ENCODE data around the gene DPP10. TPM values are rescaled to one million over a fixed set of nuclear protein-coding genes. Genes with fewer than 3 reads are reported as not detected.

Gene DPP10
- total and polyA plus RNA-seq, 2 of the 13 experiments (the other 11 are each of a cell fraction or from before 2014, with no cell fraction given), result 0.95 to 1.7 TPM

GRCh38 chr2:115359550-115359949, 917.1 kb downstream of the DPP10 start:
- DNase-seq (ENCODE audit: low spot score) (no peak), ATAC-seq (no peak), FAIRE-seq (no peak)
- H3K79me2 ChIP-seq (ENCODE audit: insufficient read depth, low read length), result no peaks in the 10 kb centered on the region
- ChIA-PET POLR2A (no interaction called here), CTCF (ENCODE audit: low intra/inter-chr PET ratio, low total read pairs) (no interaction called here)
- TF ChIP-seq ZNF790 (CRISPR knock-in tag; IDR thresholded peaks at IDR 0.05; ENCODE audit: borderline replicate concordance), result no peak
- peak; percentile 31; the same call in 1 of the 2 replicates for TF ChIP-seq CEBPB (IDR thresholded peaks at IDR 0.05; ENCODE audit: borderline replicate concordance, low read depth, low read length)
- TF ChIP-seq ZNF276 (CRISPR knock-in tag; IDR thresholded peaks at IDR 0.05; ENCODE audit: low read depth), result no peak
- TF ChIP-seq ZNF629 (CRISPR knock-in tag; conservative IDR thresholded peaks at IDR 0.05), result no peak
- intact Hi-C loops (cut with micrococcal nuclease; ENCODE audit: unreplicated experiment) (no loop called here), in situ Hi-C loops (cut with HindIII; ENCODE audit: extremely low pct_ligation_motif_present, low pct_unique_long_range_greater_than_20kb) (no loop called here)
- no peaks in the 10 kb centered on the region for H3K27me3 ChIP-seq (ENCODE audit: control insufficient read depth in 1 of 2, insufficient read depth in 2 of 2, low read length in 2 of 2)
- no peaks in the 10 kb centered on the region for H3K4me1 ChIP-seq (ENCODE audit: insufficient read depth, low read length)
- H3K4me3 ChIP-seq (replicated peaks in 1 of 3; ENCODE audit: insufficient read depth in 1 of 3, low read depth in 2 of 3, low read length in 3 of 3), result no peak overlapping the region
- no peak overlapping the region for H3K27ac ChIP-seq (ENCODE audit: extremely low read length, insufficient read depth, low read length)
- H3K4me2 ChIP-seq (ENCODE audit: low read depth, low read length), result no peak overlapping the region
- no peak overlapping the region for H3K9ac ChIP-seq (ENCODE audit: insufficient read depth, low read depth, low read length)
- H4K20me1 ChIP-seq (ENCODE audit: insufficient read depth, low read length), result no peaks in the 10 kb centered on the region
- no peak overlapping the region for H2AFZ ChIP-seq (ENCODE audit: low read length)
- no peaks in the 10 kb centered on the region for H3K36me3 ChIP-seq (replicated peaks in 1 of 2; ENCODE audit: control insufficient read depth in 1 of 2, insufficient read depth in 2 of 2, low read length in 2 of 2)
- H3K9me3 ChIP-seq (ENCODE audit: low read length), result peaks cover 97% of the 10 kb centered on the region
- BruUV-seq (replicated peaks), result no TSS peak

GRCh38 chr2:115364093-115364492, 921.7 kb downstream of the DPP10 start:
- Histone ChIP-seq H3K27ac (ENCODE audit: extremely low read length, insufficient read depth, low read length) (no peak overlapping the region), H3K36me3 (replicated peaks in 1 of 2; ENCODE audit: control insufficient read depth in 1 of 2, insufficient read depth in 2 of 2, low read length in 2 of 2) (no peaks in the 10 kb centered on the region), H3K4me1 (ENCODE audit: insufficient read depth, low read length) (no peaks in the 10 kb centered on the region), H3K27me3 (ENCODE audit: control insufficient read depth in 1 of 2, insufficient read depth in 2 of 2, low read length in 2 of 2) (no peaks in the 10 kb centered on the region), H3K79me2 (ENCODE audit: insufficient read depth, low read length) (no peaks in the 10 kb centered on the region), H3K4me3 (replicated peaks in 1 of 3; ENCODE audit: insufficient read depth in 1 of 3, low read depth in 2 of 3, low read length in 3 of 3) (no peak overlapping the region), H2AFZ (ENCODE audit: low read length) (no peak overlapping the region), H3K4me2 (ENCODE audit: low read depth, low read length) (no peak overlapping the region), H3K9me3 (ENCODE audit: low read length) (peaks cover 87% of the 10 kb centered on the region), H4K20me1 (ENCODE audit: insufficient read depth, low read length) (no peaks in the 10 kb centered on the region), H3K9ac (ENCODE audit: insufficient read depth, low read depth, low read length) (no peak overlapping the region)
- in situ Hi-C loops (cut with HindIII; ENCODE audit: extremely low pct_ligation_motif_present, low pct_unique_long_range_greater_than_20kb), result no loop called here
- WGBS (ENCODE audit: low lambda C conversion rate), result 63% methylated on average over 6 of the region's 6 CpGs
- intact Hi-C loops (cut with micrococcal nuclease; ENCODE audit: unreplicated experiment), result no loop called here
- ChIA-PET CTCF (ENCODE audit: low intra/inter-chr PET ratio, low total read pairs) (no interaction called here), POLR2A (no interaction called here)
- ATAC-seq (no peak), FAIRE-seq (no peak), DNase-seq (ENCODE audit: low spot score) (no peak)
- BruUV-seq (replicated peaks), result no TSS peak
- no peak for TF ChIP-seq SOX13 (IDR thresholded peaks at IDR 0.05)
- TF ChIP-seq SOX13 (CRISPR knock-in tag; conservative IDR thresholded peaks at IDR 0.05 in 1 of 2, IDR thresholded peaks at IDR 0.05 in 1 of 2), result no peak
- TF ChIP-seq ZNF709 (CRISPR knock-in tag; IDR thresholded peaks at IDR 0.05), result no peak
- no peak for TF ChIP-seq ZBTB34 (CRISPR knock-in tag; IDR thresholded peaks at IDR 0.05)
- no peak for TF ChIP-seq PRDM10 (CRISPR knock-in tag; IDR thresholded peaks at IDR 0.05; ENCODE audit: low read depth)
- TF ChIP-seq SRSF9 (IDR thresholded peaks at IDR 0.05; ENCODE audit: borderline replicate concordance, insufficient read depth, low read depth, low read length, poor library complexity, severe bottlenecking), result no peak
- no peak for TF ChIP-seq RORA (CRISPR knock-in tag; IDR thresholded peaks at IDR 0.05)
- no peak for TF ChIP-seq MED8 (CRISPR knock-in tag; IDR thresholded peaks at IDR 0.05; ENCODE audit: insufficient replicate concordance)

Measured in HepG2 (cell line).